Chondrocyte (in vitro differentiated cells): ENCODE results near the gene RNF8. TPM values are rescaled to one million over a fixed set of nuclear protein-coding genes. Genes with fewer than 3 reads are reported as not detected.

Experiments used
- DNase-seq: peaks from one replicate; pipeline ENCODE4 v3.0.0; 2021; ENCODE audit warnings: mixed read lengths, low spot score
- H3K27ac Mint-ChIP-seq: one replicate; pipeline ENCODE4 v1.8.0; 2021; ENCODE audit warnings: mild to moderate bottlenecking, moderate library complexity, mixed read lengths; ENCODE audit not compliant: unreplicated experiment
- H3K27me3 Mint-ChIP-seq: 2 replicates; pipeline ENCODE4 v1.8.0; 2021; ENCODE audit warnings: low read depth, mixed read lengths
- H3K36me3 Mint-ChIP-seq: 2 replicates; pipeline ENCODE4 v1.8.0; 2021; ENCODE audit warnings: low read depth, mixed read lengths
- H3K4me1 Mint-ChIP-seq: 2 replicates; pipeline ENCODE4 v1.8.0; 2021; ENCODE audit warnings: low read depth, mild to moderate bottlenecking, mixed read lengths
- H3K4me3 Mint-ChIP-seq: one replicate; pipeline ENCODE4 v1.8.0; 2021; ENCODE audit warnings: mild to moderate bottlenecking, moderate library complexity, mixed read lengths; ENCODE audit not compliant: unreplicated experiment
- H3K9me3 Mint-ChIP-seq: 2 replicates; pipeline ENCODE4 v1.8.0; 2021; ENCODE audit warnings: low read depth, mixed read lengths
- total RNA-seq: library from RNA; stranded (reverse); gene quantifications from 3 replicates; pipeline ENCODE4 v1.2.1, GENCODE V29; 2021
- TF ChIP-seq, protein P1 (sequence below): fragments of 200-600 bp; sonication (generic); IDR thresholded peaks from 2 replicates; pipeline ENCODE4 v1.5.0; 2021; ENCODE audit warnings: antibody characterized with exemption, mild to moderate bottlenecking, moderate library complexity

RNF8 gene
- total RNA-seq, 1 donor from 2014 or later: 19.5 TPM

DNA sequence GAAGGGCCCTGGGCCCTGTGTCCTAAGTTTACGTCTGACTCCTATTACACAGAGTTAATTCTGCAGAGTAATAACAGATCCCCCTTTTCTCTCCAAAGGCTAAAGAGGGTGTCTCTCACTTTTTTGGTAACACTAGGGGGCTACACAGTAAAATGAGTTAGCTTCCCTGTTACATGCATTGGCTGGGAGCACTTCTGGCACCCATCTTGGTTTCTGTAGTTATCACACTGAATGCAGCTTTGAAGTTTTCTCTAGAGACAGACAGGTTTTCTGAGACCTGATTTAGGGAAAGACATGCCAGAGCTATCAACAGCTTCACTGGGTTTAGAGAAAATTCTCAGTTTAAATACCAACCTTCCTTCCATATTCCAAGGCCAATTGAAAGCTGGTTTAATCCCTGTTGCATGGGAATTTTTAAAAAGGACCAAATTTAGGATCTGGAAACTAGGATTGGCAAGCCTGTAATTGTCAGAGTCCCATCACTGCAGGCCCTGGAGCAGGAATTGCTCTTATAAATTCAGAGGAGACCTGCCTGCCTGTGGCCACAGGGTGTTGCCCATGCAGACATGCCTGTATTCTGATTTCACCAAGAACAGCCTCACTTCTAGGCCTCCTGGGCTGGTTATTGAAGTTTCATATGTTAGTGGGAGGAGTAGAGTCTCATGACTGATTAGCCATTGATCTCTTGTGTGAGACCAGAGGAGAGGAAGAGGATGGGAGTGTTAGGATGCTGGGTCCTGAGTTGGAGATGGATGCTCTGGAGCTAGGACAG, 29.4 kb downstream of the RNF8 start:
- H3K36me3 Mint-ChIP-seq: peaks cover 20% of the 10 kb centered on the region
- no peak for DNase-seq
- TF ChIP-seq, protein P1, sequence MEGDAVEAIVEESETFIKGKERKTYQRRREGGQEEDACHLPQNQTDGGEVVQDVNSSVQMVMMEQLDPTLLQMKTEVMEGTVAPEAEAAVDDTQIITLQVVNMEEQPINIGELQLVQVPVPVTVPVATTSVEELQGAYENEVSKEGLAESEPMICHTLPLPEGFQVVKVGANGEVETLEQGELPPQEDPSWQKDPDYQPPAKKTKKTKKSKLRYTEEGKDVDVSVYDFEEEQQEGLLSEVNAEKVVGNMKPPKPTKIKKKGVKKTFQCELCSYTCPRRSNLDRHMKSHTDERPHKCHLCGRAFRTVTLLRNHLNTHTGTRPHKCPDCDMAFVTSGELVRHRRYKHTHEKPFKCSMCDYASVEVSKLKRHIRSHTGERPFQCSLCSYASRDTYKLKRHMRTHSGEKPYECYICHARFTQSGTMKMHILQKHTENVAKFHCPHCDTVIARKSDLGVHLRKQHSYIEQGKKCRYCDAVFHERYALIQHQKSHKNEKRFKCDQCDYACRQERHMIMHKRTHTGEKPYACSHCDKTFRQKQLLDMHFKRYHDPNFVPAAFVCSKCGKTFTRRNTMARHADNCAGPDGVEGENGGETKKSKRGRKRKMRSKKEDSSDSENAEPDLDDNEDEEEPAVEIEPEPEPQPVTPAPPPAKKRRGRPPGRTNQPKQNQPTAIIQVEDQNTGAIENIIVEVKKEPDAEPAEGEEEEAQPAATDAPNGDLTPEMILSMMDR: peak; percentile 22
- no peaks in the 10 kb centered on the region for H3K4me1 Mint-ChIP-seq
- H3K27me3 Mint-ChIP-seq: no peaks in the 10 kb centered on the region
- no peaks in the 10 kb centered on the region for H3K9me3 Mint-ChIP-seq
- no peak overlapping the region for H3K27ac Mint-ChIP-seq
- H3K4me3 Mint-ChIP-seq: no peak overlapping the region

DNA sequence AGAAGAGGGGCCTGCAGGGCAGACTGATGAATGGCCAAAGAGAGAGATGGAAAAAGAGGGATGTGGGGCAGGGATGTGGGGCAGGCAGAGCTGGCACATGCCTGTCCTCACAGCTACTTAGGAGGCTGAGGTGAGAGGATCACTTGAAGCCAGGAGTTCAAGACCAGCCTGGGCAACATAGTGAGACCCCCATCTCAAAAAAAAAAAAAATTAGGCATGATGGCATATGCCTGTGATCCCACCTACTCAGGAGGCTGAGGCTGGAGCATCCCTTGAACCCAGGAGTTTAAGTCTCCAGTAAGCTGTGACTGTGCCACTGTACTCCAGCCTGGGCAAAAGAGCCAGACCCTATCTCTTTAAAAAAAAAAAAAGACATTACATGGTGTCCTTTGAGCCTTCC, 34.8 kb downstream of the RNF8 start:
- no peak for DNase-seq
- no peak overlapping the region for H3K4me3 Mint-ChIP-seq
- H3K9me3 Mint-ChIP-seq: no peaks in the 10 kb centered on the region
- no peak overlapping the region for H3K27ac Mint-ChIP-seq
- H3K4me1 Mint-ChIP-seq: no peaks in the 10 kb centered on the region
- TF ChIP-seq, protein P1: no peak
- peaks cover 4% of the 10 kb centered on the region for H3K36me3 Mint-ChIP-seq
- no peaks in the 10 kb centered on the region for H3K27me3 Mint-ChIP-seq

DNA sequence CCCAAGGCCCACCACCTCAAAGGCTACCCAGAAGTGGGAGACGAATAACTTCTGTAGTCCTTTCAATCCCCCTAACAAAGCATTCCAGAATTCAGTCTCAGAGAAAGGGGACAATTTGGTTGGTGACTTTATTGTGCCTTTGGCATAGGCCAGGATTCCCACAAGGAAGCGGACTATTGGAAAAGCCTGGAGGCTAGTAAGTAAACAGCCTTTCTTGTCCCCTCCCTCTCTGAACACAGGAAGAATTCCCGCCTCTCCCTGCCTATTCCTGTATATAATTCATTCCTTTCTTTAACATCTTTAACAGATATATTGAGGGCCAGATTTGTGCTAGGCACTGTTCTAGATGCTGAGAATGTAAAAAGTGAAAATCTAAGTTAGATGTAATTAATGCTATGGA, 36.1 kb downstream of the RNF8 start:
- no peak for DNase-seq
- no peak overlapping the region for H3K27ac Mint-ChIP-seq
- H3K9me3 Mint-ChIP-seq: no peaks in the 10 kb centered on the region
- H3K27me3 Mint-ChIP-seq: no peaks in the 10 kb centered on the region
- peaks cover 7% of the 10 kb centered on the region for H3K36me3 Mint-ChIP-seq
- H3K4me3 Mint-ChIP-seq: no peak overlapping the region
- TF ChIP-seq, protein P1: no peak
- no peaks in the 10 kb centered on the region for H3K4me1 Mint-ChIP-seq

DNA sequence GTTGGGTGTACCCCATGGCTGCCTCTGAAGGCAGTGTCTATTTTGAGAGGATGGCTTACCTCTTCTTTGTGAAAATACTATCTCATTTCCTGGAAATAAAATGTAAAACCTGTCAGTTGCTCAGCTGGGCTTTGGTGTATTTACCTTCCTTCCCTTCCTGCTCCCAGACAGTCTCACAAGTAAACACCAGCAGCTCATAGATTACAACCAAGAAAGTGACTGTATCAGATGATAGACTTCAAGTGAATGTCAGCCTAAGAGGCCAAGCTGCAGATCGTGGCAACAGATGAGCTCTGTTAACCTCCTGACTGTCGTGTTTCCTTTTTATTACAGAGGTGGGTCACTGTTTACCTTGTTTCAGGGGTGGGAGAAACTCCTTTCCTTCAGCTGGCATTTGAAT, 37.3 kb downstream of the RNF8 start:
- Mint-ChIP-seq H3K4me3 (no peak overlapping the region), H3K27me3 (no peaks in the 10 kb centered on the region), H3K4me1 (no peaks in the 10 kb centered on the region), H3K9me3 (no peaks in the 10 kb centered on the region), H3K36me3 (peaks cover 9% of the 10 kb centered on the region), H3K27ac (no peak overlapping the region)
- no peak for DNase-seq
- TF ChIP-seq, protein P1: no peak

DNA sequence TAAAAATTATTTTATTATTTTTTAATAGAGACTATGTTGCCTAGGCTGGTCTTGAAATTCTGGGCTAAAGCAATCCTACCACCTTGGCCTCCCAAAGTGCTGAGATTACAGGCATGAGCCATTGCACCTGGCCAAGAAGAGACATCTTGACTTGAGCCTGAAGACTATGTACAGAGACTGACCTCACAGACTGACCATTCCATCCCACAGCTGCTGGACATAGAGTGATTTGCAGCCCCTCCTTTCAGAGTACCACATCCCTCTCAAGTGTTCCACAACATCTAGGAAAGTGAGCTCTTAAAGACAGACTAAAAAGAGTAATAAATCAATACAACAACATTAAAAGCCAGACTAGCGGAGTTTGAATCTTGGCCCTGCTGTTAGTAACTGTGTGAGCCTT, 39.0 kb downstream of the RNF8 start:
- Mint-ChIP-seq H3K4me3 (no peak overlapping the region), H3K4me1 (no peaks in the 10 kb centered on the region)
- TF ChIP-seq, protein P1: no peak

More for the DNA sequence above, 39.0 kb downstream of the RNF8 start:
- Mint-ChIP-seq H3K27ac (no peak overlapping the region), H3K9me3 (no peaks in the 10 kb centered on the region), H3K27me3 (no peaks in the 10 kb centered on the region), H3K36me3 (peaks cover 9% of the 10 kb centered on the region)
- DNase-seq: no peak
